Hematopoietic multipotent progenitor cell treated with erythropoietin and hydrocortisone succinate and interleukin-3 and kit ligand, for 8 days (in vitro differentiated cells): ENCODE results near the gene PRKD2.
A peak's percentile ranks its signal among the peaks of the same experiment; 100 is the strongest.

ENCODE experiments used
- DNase-seq: peaks from one replicate; pipeline ENCODE4 v3.0.0-alpha.2; 2015

Gene PRKD2

DNA sequence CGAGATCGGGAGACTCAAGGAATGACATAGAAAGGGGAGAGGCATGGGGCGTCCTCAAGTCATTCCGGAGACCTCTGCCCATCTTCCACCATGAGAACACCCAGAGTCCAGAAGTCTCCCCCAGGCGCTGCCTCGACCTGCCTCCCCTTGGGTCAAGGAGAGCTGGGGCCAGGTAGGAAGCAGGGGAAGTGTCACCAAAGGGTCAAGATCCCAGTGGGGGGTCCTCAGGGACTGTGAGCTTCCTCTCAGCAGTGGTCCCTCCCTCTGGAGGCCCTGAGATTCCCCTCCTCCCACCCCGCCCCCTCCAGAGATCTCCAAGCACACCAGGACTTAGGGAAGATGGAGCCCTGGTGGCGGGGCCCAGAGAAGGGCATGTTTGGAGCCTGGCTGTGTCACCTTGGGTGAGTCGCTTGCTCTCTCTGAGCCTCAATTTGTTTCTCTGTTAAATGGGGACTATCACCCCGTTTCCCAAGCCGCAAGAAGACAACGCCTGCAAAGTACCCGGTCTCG is 56.9 kb downstream of the PRKD2 start:
- DNase-seq = no peak

DNA sequence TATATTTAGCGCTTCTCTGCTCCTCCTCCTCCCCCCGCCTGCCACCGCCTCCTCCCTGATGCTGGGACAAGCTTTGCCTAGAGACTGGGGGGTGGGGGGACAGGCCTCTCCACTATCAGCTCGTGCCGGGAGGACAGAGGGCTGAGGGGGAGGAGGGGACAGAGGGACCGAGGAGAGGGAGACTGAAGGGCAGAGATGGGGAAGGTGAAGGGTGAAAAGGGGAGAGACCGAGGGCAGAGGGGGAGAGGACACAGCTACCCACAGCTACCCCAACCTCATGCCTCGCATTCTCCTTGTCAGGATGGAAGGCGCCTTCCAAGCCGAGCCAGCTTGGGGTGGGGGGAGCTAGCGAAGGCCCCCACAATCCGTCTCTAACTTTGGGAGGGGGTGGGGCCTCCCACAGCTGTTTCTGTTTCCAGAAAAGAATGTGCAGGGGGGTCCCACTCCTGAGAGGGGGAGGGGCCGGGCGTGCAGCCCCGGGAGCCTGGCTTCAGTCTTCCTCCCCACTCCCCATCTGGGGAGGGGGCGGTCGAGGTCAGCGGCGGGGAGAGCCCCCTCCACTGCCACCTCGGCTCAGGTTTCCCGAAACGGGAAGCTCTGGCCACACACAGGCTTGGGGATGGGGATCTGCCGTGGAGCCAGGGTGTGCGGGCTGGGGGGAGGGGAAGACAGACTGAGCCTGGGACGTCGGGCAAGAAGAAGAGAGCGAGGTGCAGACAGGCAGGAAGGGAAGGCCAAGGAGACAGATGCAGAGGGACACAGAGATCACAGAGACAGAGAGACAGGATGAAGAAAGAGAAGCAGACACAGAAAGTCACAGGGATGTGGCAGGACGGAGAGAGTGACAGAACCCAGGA is 57.5 kb downstream of the PRKD2 start:
- DNase-seq = peak; percentile 10

DNA sequence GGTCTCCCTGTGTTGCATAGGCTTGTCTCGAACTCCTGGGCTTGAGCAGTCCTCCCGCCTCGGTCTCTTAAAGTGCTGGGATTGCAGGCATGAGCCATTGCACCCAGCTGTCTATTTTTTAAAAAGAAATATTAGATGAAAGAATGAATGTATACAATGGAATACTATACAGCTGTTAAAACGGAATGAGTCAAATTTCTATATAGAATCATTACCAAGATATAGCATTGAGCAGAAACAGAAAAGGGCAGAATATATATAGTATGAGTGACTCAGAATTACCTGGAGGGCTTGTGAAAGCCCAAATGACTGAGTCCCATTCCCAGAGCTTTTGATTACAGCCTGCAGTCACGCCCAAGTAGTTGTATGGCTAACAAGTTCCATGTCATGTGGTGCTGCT is 60.4 kb downstream of the PRKD2 start:
- DNase-seq = no peak

DNA sequence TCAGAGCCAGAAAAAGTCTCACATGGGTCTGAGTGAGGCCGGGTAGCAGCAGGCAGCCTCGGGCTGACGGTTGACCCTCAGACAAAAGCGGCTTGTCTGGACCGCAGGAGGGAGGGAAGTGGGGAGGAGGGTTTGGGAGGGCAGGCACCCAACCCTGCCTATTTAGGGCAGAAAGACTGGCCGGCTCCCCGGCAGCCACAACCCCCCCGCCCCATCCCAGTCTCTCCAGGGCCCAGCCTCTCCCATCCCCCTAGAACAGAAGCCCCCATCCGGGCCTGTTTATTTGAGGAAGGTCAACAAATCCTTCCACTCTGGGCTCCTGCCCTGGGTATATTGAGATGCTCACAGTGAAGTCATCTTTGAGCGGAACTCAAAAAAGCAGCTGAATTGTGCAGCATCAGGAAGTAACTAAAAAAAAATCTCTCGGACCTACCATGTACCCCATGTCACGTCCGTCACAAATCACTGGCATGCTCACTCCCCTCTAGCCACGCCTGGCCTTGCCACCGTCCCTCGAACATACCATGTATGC is 62.2 kb downstream of the PRKD2 start:
- no peak for DNase-seq

DNA sequence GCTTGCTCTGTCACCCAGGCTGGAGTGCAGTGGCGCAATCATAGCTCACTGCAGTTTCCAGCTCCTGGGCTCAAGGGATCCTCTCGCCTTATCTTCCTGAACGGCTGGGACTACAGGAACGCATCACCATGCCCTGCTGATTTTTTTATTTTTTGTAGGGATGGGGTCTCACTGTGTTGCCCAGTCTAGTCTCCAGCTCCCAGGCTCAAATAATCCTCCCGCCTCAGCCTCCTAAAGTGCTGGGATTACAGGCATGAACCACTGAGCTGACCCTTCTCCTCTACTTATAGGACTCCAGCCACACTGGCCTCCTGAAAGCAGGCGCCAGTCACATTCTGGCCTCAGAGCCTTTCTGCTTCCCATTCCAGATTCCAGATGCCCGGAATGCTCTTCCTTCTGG is 66.5 kb downstream of the PRKD2 start:
- DNase-seq = no peak

DNA sequence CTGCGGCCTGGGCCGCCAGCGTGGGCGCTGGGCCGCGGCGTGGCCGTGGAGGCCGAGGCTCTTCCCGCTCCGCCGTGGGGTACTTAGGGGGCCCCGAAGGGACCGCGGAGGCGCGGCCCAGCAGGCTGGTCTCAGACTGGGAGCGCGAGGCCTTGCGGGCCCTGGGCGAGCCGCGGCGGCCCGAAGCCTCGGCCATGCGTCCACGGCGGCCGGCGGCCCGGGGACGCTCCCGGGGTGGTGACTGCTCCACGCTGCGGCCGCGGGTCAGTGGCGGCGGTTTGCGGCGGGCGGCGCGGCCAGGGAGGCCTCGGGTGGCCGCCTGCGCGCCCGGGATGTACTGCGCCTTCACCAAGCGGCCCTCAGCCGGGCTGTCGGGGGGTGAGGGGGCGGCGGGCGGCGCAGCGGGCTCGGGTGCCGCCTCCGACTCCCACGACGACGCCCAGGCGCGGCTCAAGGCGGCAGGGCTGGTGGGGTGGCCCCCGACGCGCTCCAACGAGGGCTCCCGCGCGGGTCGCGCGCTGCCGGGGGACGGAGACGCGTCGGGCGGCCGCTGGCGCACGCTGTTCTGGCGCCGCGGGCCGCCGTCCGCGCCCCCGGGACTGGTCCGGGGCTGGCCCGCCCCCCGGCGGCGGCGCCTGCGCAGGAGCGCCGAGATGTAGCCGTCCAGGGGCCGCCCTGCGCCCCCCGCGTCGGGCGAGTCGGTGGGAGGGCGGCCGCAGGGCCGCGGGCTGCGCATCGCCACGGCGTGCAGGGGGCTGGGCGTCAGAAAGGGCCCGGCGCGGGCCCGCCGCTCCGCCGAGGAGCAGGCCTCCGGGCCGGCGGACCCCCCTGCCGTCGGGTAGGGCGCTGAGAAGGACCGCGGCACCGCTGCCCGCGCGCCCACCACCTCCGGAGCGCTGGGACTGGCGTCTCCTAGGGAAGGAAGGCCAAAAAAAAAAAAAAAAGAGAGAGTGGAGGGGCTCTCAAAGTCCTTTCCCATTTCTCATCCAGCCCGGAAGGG is 67.7 kb downstream of the PRKD2 start:
- DNase-seq = no peak

DNA sequence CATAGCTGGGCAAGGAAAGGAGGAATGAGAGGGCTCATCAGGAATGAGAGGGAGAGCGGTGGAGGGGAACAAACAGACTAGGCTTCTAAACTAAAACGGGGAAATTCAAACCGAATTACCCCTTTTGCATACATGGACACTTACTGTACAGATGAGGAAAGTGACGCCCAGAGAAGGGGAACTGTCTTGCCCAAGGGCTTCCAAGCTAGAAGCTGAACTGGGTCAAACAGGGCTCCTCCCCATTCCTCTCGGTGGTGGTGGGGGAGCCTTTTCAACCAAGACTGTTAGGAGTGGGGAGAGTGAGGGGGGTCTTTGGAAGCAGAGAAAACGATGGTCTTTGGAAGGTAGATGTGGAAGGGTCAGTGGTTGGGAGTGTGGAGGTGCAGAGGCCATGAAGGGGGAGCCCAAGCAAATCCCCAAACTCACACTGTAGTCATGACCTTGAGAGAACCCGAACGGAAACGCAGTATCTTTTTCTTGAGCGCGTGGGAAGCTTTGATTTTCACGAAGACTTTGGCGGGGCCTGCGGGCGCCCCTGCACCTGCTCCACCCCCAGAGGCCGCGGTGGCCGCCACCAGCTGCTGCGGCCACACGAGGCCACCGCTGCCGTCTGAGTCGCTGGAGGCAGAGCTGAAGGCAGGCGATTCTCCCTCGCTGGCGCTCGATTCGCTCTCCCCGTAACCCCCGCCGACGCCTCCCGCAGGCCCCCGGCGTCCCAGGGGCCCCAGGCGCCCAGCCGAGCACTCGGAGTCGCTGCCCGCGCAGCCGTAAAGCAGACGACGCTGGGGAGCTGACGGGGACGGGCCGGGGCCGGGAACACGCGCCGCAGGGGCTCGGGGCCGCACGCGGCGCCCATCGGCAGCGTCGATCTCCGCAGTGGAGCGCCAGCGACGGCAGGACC is 68.6 kb downstream of the PRKD2 start:
- DNase-seq = no peak

DNA sequence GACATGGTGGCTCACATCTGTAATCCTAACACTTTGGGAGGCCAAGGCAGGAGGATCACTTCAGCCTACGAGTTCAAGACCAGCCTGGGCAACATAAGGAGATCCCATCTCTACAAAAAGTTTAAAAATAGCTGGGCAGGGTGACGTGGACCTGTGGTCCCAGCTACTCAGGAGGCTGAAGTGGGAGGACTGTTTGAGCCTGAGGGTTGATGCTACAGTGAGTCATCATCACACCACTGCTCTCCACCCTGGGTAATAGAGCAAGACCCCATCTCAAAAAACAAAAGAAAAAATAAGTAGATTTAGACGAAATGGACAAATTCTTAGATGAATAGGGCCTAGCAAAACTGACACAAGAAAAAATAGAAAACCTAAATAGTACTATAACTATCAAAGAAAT is 70.5 kb downstream of the PRKD2 start:
- DNase-seq = no peak

DNA sequence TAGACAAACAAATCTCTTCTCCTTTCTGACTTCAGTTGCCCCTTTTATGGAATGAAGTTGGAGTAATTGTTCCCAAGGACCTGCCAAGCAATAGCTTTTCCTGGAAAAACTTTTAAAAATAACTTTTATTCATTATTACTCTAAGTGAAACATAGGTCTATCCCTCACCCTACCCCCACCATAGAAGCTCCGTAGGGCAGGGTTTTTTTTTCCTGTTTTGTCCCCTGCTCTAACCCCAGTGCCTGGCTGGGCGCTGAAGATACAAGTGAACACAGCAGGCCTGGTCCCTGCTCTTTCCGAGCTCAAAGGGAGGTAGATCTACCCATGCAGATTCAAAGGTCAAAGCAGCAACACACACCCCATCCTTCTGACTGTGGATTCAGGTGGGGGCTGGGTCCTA is 72.2 kb downstream of the PRKD2 start:
- DNase-seq = no peak

DNA sequence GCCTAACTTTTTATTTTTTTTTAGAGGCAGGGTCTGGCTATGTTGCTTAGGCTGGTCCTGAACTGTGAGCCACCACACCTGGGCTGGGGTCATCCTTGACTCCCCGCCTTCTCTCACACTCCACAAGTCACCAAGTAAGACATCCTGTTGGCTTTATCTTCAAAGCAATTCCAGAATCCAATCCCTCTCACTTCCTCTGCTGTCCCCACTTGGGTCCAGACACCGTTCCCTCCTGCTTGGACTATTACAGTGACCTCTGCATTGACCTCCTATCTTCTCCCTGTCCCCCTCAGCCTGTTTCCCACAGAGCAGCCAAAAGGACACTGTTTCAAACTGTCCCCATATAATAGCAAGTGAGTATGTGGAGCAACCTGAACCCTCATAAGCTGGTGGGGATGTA is 76.3 kb downstream of the PRKD2 start:
- no peak for DNase-seq

DNA sequence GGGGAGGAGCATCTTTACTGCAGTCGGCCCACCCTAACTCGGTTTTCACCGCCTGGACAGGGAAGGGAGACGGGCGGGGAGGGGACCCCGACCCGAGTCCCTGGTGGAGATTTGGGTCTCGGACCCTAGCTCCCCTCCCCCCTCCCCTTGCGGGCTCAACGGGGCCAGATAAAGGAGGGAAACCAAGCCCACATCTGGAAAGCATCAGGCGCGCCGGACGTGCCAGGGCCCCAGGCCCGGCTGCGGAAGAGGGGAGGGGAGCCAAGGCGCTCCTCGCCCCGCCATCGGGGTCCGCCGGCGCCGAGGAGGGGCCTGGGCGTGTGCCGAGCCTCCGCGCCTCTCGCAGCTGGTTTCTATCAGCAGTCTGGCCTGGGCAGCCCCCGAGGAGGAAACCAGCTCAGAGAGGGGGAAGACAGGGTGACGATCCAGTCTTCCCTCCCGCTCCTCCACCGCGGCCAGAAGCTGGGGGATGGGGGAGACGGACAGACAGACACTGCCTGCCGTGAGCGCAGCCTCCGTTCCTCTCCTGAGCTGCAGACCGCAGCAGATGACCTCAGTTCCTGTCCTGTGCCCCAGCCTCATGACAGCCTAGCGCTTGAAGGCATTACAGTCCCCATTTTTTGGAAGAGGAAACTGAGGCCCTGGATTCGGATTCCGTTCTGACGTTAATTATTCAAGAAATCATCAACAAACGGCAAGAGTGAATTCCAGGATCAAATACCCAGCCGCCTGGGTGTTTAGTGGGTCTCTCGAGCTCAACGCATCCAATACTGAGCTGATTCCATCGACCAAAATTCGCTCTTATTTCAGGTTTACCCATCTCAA is 77.3 kb downstream of the PRKD2 start:
- DNase-seq = peak; percentile 13

DNA sequence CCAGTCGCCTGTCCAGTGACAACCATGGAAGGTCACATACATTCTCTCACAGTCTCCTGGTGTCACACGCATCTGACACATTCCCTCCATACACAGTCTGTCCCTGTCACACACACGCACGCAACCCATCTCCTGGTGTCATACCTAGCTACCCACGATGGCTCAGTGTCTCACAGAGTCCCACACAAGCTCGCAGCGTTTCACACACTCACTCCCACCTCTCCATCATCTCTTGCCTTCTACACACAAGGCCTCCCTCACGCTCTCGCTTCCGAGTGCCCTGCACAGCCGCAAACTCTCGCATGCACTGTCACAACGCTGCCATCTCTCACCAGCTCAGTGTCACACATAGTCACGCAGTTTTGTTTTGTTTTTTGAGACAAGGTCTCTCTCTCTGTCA is 79.7 kb downstream of the PRKD2 start:
- DNase-seq = no peak

DNA sequence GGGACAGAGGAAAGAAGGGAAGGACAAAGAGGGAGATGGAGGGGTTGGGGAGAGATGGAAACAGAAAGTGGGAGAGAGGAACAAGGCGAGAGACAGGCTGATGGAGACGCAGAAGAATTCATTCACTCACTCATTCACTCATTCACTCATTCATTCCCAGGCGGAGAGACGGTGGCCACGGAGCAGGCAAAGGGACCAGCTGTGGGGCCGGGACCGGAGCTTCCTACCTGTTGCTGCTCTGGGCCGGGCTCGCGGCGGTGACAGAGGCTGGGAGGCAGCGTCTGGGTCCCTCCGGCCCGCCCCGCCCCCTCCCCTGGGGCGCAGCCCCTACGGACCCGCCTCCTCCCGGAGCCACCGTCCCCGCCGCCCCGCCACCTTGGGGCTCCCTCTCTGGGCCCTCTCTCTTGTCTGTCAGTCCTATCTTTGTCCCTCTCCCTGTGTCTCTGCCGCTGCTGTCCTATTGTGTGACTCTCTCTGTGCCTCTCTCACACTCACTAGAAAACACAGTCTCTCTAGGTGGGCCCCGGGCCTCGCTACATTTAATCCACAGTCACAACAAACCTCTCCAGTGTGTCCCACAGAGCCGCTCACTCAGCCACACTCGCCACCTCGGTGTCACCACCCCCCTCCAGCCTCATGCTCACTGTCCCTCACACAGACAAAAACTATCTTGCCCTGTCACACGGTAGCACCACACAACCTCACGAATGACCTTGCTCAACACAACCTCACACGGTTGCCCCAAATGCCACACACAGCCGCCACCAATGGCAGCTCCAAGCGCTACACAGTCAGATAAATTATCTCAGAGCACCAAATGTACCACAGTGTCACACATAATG is 80.8 kb downstream of the PRKD2 start, which contains the start of gene GNG8:
Gene GNG8 (minus strand): TSS at position 283 of the 842 bp plus-strand sequence. CDS start 1,520 bp downstream, outside the sequence.
- peak; percentile 75 for DNase-seq

DNA sequence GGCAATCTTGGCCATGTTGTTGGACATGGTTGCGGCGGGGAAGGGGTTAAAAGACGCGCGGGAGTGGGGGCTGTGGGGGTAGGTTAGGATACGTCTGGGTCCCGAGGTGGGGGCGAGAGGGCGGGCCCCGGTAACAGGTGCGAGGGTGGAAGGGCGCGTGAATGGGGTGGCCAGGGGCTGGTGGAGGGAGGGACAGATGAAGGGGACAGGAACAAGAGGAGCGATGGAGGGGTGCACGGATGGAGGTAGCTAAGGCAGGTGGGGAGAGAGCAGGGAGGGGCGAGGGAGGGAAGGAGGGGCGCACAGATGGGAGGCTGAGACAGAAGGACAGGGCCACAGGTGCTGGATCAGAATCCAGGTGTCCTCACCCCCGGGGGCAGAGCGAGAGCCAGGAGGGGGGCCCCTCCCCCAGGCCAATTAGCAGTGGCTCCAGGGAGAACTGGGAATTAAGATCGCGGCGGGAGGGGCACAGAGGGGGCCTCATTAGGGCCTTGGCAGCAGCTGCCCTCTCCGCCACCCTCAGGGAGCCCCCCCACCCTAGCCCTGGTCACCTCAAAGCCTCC is 82.2 kb downstream of the PRKD2 start:
- no peak for DNase-seq

DNA sequence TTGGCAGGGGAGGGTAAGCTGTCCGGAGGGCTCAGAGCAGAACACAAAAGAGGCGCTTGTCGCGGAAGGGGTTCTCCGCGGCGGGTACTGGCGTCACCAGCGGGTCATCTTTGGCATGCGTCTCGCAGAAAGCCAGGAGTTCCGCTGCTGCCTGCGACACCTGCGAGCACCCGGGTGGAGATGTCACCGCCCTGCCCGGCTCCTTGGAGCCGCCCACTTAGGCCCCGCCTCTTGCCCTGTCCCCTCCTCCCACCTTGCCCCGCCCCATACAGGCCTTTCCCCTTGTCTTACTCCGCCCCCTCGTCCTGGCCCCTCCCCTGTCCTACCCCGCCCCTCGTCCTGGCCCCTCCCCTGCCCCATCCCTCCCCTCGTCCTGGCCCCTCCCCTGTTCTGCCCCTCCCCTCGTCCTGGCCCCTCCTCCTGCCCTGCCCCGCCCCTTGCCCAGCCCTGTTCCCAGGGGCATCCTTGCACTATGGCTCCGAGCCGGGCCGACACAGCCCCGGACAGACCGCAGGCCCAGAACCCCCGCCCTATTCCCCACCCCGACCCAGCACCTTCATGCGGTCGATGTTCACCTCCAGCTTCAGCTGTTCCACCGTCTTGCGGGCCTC is 82.8 kb downstream of the PRKD2 start:
- DNase-seq = peak; percentile 86

DNA sequence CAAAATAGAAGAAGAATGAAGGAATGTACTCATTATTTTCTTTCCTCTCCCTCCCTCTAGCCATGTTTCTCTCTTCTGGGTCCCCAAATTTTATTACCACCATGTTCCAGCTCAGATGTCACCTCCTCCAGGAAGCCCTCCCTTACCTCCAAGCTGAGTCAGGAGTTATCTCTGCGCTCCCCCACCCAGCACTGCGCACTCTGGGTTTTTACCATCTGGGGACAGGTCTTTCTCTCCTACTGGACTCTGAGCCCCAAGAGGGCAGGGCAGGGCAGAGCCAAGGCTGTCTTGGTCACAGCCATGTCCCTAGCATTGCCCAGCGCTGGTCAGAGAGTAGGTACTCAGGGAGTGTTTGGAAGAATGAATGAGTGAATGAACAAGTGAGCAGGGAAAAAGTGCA is 83.8 kb downstream of the PRKD2 start:
- no peak for DNase-seq

DNA sequence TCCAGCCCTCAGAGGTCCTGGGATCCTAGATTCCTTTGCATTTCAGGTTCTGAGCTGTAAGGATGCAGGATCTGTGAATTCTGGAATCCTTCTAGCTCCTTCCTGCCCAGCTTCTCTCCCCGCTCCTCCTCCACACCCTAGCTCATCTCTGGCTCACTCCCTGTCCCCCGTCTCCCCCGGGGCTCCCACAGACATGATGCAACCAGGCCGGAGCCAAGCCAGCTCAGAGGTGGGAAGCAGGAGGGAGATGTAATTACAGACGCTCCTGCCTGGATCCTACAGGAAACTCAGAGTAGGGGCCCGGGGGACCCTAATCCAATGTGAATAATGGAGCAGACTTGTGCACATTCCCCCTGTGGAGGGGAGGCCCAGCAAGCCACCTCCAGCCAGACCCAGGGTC is 85.4 kb downstream of the PRKD2 start:
- DNase-seq = no peak

DNA sequence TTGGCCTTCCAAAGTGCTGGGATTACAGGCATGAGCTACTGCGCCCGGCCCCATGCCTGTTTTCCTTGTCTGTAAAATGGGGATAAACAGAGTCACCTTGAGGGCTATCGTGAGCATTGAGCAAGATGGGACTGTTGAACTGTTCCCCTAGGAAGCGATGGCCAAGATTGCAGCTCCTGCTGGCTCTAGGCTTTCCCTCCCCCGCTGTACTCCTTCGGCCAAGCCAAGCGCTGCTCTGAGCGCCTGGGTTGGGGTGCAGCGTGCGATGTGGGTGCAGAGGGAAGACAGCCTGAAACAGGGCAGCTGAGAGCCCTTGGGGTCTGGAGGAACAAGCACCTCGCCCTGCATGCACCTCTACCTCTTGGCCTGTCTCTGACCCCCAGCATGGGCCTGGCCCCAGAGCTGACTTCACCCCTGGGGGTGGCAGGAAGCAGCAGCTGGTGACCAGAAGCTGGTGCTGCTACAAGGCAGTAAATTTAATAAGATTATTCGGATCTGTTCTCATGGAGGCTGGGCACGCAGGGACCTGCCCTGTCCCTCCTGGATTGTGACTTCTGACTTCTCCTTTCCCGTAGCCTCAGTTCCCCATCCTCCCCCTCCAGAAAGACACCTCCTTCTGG is 86.2 kb downstream of the PRKD2 start:
- no peak for DNase-seq

DNA sequence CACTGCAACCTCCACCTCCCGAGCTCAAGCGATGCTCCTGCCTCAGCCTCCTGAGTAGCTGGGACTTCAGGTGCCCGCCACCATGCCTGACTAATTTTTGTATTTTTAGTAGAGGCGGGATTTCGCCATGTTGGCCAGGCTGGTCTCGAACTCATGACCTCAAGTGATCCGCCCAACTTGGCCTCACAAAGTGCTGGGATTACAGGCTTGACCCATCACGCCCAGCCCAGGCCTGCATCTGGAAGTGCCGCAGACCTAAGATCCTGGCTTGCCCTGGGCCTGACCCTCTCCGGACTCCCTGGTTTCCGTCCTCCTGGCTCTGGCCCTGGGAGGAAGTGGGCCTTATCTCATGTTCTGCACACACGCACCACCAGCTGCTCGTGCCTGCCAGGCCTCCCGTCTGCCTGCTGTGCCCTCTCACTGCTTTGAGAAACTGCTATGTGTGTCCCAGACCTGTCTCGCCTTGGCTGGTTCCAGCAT is 87.3 kb downstream of the PRKD2 start:
- peak; percentile 96 for DNase-seq
